Measurements from ENCODE around the gene DAPK1.
"Not testable (repeated sequence)": the region's sequence is repeated elsewhere in the genome, so short reads cannot be mapped to it uniquely, and the experiment has no call there.

DAPK1 gene

GRCh38 chr9:87547671-87548081, 50.0 kb downstream of the DAPK1 start:
- no peak for FAIRE-seq

GRCh38 chr9:87548159-87548558, 50.5 kb downstream of the DAPK1 start:
- no peak for FAIRE-seq

GRCh38 chr9:87549088-87549487, 51.4 kb downstream of the DAPK1 start:
- FAIRE-seq, result not testable (repeated sequence)

GRCh38 chr9:87549791-87550190, 52.1 kb downstream of the DAPK1 start:
- FAIRE-seq, result no peak

GRCh38 chr9:87550253-87550954, 52.7 kb downstream of the DAPK1 start:
- FAIRE-seq, result no peak

GRCh38 chr9:87551772-87552217, 54.1 kb downstream of the DAPK1 start:
- FAIRE-seq, result no peak

- FAIRE-seq, result no peak
Observed at GRCh38 chr9:87554171-87554910, 56.7 kb downstream of the DAPK1 start.

GRCh38 chr9:87554976-87555375, 57.3 kb downstream of the DAPK1 start:
- no peak for FAIRE-seq

GRCh38 chr9:87556039-87556438, 58.4 kb downstream of the DAPK1 start:
- FAIRE-seq, result no peak

GRCh38 chr9:87556821-87557220, 59.2 kb downstream of the DAPK1 start:
- FAIRE-seq, result no peak

- no peak for FAIRE-seq
Observed at GRCh38 chr9:87557996-87558395, 60.3 kb downstream of the DAPK1 start.

- FAIRE-seq, result no peak
Observed at GRCh38 chr9:87558606-87559190, 61.0 kb downstream of the DAPK1 start.

GRCh38 chr9:87562062-87562461, 64.4 kb downstream of the DAPK1 start:
- FAIRE-seq, result no peak

GRCh38 chr9:87562530-87563170, 65.0 kb downstream of the DAPK1 start:
- FAIRE-seq, result no peak

- FAIRE-seq, result no peak
Observed at GRCh38 chr9:87564111-87564510, 66.4 kb downstream of the DAPK1 start.

GRCh38 chr9:87564791-87565241, 67.1 kb downstream of the DAPK1 start:
- FAIRE-seq, result no peak

- no peak for FAIRE-seq
Observed at GRCh38 chr9:87567001-87567400, 69.3 kb downstream of the DAPK1 start.

- no peak for FAIRE-seq
Observed at GRCh38 chr9:87567571-87567970, 69.9 kb downstream of the DAPK1 start.

- no peak for FAIRE-seq
Observed at GRCh38 chr9:87567983-87568382, 70.3 kb downstream of the DAPK1 start.

- FAIRE-seq, result no peak
Observed at GRCh38 chr9:87568401-87568800, 70.7 kb downstream of the DAPK1 start.

GRCh38 chr9:87569008-87569509, 71.4 kb downstream of the DAPK1 start:
- no peak for FAIRE-seq

- FAIRE-seq, result no peak
Observed at GRCh38 chr9:87569518-87569917, 71.9 kb downstream of the DAPK1 start.
